HUES64 (cell line): ENCODE results near the gene PLEKHA6.

Experiments used
- H3K27ac ChIP-seq: 2 replicates; pipeline ENCODE4 v1.7.0; 2013; ENCODE audit warnings: low read depth, low read length, inconsistent platforms
- H3K27me3 ChIP-seq: 2 replicates; pipeline ENCODE4 v1.6.1; 2013; ENCODE audit warnings: mild to moderate bottlenecking, low read length; ENCODE audit not compliant: insufficient read depth
- H3K36me3 ChIP-seq: 2 replicates; pipeline ENCODE4 v1.6.1; 2013; ENCODE audit warnings: mild to moderate bottlenecking, low read length; ENCODE audit not compliant: insufficient read depth
- H3K4me1 ChIP-seq: 2 replicates; pipeline ENCODE4 v1.6.1; 2013; ENCODE audit warnings: mild to moderate bottlenecking, low read length, moderate library complexity; ENCODE audit not compliant: insufficient read depth
- H3K4me3 ChIP-seq: 2 replicates; pipeline ENCODE4 v1.5.1; 2013; ENCODE audit warnings: mild to moderate bottlenecking, low read length, moderate library complexity
- H3K9ac ChIP-seq: 2 replicates; pipeline ENCODE4 v1.6.1; 2013; ENCODE audit warnings: mild to moderate bottlenecking, low read depth, low read length
- H3K9me3 ChIP-seq: 2 replicates; pipeline ENCODE4 v1.6.1; 2013; ENCODE audit warnings: low read depth, low read length; ENCODE audit not compliant: insufficient read depth
- WGBS: fragments of 150-250, 120-280 bp; methylation state at CpG from one replicate; pipeline ENCODE4 v1.1.7; 2013; ENCODE audit warnings: missing lambda C conversion rate; 5-methylcytosine and 5-hydroxymethylcytosine counted together

PLEKHA6 gene

DNA sequence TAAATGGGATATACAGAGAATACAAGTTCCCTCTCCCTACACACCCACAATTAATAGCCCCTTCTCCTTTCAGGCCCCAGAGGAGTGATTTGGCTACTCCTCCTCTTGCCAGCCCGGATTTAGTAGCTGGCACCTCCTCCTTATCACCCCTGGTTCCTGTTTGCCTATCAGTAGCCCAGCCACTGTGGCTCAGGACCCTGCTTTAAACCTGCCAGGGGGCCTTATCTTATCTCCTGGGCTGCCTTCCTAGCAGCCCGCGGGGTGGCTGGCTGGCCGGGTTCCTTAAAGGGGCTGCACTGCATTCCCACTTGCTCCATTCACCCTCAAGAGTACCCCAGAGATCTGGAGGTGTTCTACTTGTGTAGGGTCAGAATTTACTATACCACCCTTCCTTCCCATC lies 70.4 kb downstream of the PLEKHA6 start:
- Histone ChIP-seq H3K27ac (no peak overlapping the region), H3K9ac (no peak overlapping the region), H3K4me3 (no peak overlapping the region), H3K36me3 (no peaks in the 10 kb centered on the region), H3K9me3 (no peaks in the 10 kb centered on the region), H3K4me1 (peaks cover 31% of the 10 kb centered on the region), H3K27me3 (no peaks in the 10 kb centered on the region)
- WGBS: 13% methylated on average over 4 of the region's 4 CpGs

DNA sequence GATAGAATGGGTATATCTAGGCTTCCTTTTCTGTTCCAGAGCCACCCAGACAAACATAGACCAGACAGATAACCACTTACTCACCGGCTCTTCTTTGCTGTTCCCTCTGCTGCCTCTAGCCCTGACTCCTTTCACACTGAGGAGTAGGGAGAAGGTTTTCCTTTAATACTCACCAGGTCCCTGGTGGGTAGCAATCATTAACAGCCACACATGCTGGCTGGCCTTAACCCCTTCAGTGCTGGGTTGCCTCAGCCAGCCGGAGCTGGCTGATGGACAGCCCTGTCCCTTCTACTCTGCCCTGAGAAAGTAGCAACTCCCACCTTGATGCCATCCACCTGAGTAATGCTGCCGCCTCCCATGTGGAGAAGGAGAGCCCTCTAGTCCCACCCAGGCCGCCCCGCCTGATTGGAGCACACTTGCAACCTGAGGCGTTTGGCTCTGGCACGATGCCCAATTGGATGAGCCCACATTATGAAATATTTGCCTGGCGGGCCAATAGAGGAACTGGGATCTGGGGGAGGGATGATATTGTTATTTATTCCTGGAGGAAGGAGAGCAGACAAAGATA lies 71.6 kb downstream of the PLEKHA6 start:
- WGBS: 77% methylated on average over 7 of the region's 8 CpGs
- H3K4me1 ChIP-seq: peaks cover 31% of the 10 kb centered on the region
- no peaks in the 10 kb centered on the region for H3K27me3 ChIP-seq
- H3K36me3 ChIP-seq: no peaks in the 10 kb centered on the region
- H3K4me3 ChIP-seq: peak overlapping the region; percentile 26; the same call in 1 of the 2 replicates
- no peaks in the 10 kb centered on the region for H3K9me3 ChIP-seq
- no peak overlapping the region; the same call in 1 of the 2 replicates for H3K27ac ChIP-seq
- H3K9ac ChIP-seq: no peak overlapping the region

DNA sequence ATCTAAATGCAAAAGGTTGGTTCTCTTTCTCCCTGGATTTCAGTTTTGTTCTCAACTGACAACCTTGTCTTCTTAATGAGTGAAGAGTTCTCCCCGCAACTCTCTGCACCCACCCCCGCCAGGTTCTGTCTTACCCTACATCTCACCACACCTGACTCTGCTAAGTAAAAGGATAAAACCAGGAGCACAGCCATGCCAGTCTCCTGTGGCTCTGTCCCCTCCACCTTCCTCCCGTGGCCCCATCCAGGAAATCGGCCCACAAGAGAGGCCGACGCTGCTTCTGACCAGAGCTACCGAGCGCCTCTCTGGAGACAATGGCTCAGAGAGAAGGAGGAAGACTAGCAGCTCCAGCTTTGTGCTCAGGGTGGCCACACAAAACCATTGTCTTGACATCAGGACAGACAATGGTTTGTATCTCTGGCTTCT lies 72.2 kb downstream of the PLEKHA6 start:
- no peaks in the 10 kb centered on the region for H3K36me3 ChIP-seq
- H3K27me3 ChIP-seq: no peaks in the 10 kb centered on the region
- H3K27ac ChIP-seq: no peak overlapping the region; the same call in 1 of the 2 replicates
- H3K4me1 ChIP-seq: peaks cover 31% of the 10 kb centered on the region
- no peaks in the 10 kb centered on the region for H3K9me3 ChIP-seq
- peak overlapping the region; percentile 26; the same call in 1 of the 2 replicates for H3K4me3 ChIP-seq
- WGBS: 46% methylated on average over 8 of the region's 8 CpGs
- no peak overlapping the region for H3K9ac ChIP-seq

DNA sequence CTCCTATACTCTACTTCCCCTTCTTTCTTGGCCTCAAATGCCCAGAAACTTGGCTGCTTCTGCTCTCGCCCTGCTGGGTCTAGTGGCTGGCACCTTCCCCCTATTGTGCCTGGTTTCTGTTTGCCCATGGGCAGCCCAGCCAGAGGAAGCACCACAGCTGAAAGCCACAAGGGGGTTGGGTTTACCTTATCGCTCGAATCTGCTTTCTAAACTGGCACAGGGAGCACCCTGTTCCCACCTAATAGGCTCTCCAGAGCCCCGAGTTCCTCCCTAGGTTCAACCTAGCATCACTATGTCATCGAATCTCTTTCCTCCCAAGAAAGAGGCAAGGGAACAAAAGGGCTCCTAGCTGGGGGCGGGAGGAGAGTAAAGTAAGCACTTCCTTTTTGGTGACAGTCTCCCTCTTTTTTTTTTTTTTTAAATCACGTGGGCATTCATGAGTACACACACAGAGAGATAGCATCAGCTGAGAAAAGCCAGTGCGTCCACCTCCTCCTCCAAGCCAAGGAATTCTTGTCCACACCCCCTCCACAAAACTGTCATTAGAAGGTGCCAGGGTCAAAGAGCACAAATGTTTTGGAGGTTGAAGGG lies 72.8 kb downstream of the PLEKHA6 start:
- H3K9ac ChIP-seq: no peak overlapping the region
- H3K9me3 ChIP-seq: no peaks in the 10 kb centered on the region
- no peaks in the 10 kb centered on the region for H3K27me3 ChIP-seq
- H3K4me3 ChIP-seq: no peak overlapping the region
- 55% methylated on average over 8 of the region's 8 CpGs for WGBS
- H3K36me3 ChIP-seq: no peaks in the 10 kb centered on the region
- peaks cover 31% of the 10 kb centered on the region for H3K4me1 ChIP-seq
- no peak overlapping the region for H3K27ac ChIP-seq

DNA sequence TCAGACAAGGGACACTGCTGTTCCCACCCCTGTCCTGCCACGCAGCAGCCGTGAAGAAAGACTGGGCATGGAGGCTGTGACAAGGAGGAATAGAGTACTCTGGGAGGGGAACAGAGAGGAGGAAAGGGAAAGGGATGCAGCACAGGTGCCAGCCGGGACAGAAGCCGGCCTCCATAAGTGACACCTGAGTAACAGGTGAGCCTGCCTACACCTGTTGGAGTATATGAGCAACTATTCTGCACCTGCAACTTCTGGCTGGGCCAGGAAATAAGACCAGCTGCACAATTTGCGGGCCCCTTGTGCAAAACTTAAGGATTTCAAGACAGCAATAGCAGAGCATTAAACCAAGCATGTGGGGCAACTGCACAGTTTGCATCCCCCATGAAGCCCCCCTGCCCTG lies 73.4 kb downstream of the PLEKHA6 start:
- 93% methylated on average over 5 of the region's 5 CpGs for WGBS
- H3K27me3 ChIP-seq: no peaks in the 10 kb centered on the region
- no peak overlapping the region for H3K4me3 ChIP-seq
- H3K27ac ChIP-seq: no peak overlapping the region
- peaks cover 31% of the 10 kb centered on the region for H3K4me1 ChIP-seq
- H3K36me3 ChIP-seq: no peaks in the 10 kb centered on the region
- no peaks in the 10 kb centered on the region for H3K9me3 ChIP-seq
- H3K9ac ChIP-seq: no peak overlapping the region

DNA sequence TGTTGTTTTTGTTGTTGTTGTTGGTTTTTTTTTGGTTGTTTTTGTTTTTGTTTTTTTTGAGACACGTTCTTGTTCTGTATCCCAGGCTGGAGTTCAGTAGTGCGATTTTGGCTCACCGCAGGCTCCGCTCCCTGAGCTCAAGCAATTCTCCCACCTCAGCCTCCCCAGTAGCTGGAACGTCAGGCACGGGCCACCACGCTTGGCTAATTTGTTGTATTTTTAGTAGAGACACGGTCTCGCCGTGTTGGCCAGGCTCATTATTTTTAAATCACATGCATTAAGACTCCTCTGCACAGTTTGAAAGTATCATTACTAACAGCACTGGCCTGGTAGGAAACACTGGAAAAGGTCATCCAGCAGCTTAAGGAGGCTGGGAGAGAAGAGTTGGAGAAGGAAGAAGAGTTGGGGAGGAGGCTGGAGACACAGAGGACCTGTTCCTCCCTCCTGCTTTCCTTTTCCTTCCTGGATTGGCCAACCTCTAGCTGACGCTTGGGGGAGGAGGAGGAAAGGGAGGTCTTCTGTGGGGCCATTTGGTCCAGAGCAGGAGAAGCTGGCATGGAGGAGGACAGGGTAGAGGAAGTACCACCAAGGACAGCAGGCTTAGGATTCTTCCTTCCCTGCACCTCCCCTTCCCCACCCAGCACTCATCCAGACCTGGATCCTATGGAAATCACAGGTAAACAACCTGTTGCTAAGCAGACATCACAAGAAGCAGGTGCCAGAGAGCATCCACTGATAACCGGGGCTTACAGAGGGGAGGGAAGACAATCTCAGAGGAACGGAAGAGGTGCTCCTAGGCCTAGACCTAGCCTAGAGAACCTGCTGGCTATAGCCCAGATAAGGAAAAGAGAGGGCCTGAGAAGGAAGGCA lies 74.1 kb downstream of the PLEKHA6 start:
- WGBS: 89% methylated on average over 13 of the region's 13 CpGs
- Histone ChIP-seq H3K4me1 (peaks cover 31% of the 10 kb centered on the region), H3K9ac (no peak overlapping the region), H3K4me3 (no peak overlapping the region), H3K9me3 (no peaks in the 10 kb centered on the region), H3K27ac (no peak overlapping the region), H3K27me3 (no peaks in the 10 kb centered on the region), H3K36me3 (no peaks in the 10 kb centered on the region)

DNA sequence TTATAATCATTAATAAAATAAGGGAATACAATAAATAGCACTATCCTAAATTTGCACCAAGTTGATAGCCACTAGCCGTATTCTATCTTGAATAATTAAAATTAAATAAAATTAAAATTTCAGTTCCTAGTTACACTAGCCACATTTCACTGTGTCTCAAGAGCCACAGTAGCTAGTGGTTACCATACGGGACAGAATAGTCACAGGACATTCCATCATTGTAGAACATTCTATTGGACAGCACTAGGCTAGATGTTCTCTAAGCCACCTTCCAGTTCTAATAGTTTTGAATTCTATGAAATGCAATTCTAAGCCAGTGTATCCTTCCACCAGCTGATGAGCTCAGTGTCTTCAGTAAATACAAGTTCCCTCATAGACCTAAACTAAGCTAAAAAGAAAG lies 74.8 kb downstream of the PLEKHA6 start:
- H3K4me1 ChIP-seq: peaks cover 31% of the 10 kb centered on the region
- H3K9ac ChIP-seq: no peak overlapping the region
- 91% methylated on average over 1 of the region's 2 CpGs for WGBS
- H3K4me3 ChIP-seq: no peak overlapping the region
- H3K36me3 ChIP-seq: no peaks in the 10 kb centered on the region
- no peaks in the 10 kb centered on the region for H3K9me3 ChIP-seq
- H3K27ac ChIP-seq: no peak overlapping the region
- no peaks in the 10 kb centered on the region for H3K27me3 ChIP-seq

DNA sequence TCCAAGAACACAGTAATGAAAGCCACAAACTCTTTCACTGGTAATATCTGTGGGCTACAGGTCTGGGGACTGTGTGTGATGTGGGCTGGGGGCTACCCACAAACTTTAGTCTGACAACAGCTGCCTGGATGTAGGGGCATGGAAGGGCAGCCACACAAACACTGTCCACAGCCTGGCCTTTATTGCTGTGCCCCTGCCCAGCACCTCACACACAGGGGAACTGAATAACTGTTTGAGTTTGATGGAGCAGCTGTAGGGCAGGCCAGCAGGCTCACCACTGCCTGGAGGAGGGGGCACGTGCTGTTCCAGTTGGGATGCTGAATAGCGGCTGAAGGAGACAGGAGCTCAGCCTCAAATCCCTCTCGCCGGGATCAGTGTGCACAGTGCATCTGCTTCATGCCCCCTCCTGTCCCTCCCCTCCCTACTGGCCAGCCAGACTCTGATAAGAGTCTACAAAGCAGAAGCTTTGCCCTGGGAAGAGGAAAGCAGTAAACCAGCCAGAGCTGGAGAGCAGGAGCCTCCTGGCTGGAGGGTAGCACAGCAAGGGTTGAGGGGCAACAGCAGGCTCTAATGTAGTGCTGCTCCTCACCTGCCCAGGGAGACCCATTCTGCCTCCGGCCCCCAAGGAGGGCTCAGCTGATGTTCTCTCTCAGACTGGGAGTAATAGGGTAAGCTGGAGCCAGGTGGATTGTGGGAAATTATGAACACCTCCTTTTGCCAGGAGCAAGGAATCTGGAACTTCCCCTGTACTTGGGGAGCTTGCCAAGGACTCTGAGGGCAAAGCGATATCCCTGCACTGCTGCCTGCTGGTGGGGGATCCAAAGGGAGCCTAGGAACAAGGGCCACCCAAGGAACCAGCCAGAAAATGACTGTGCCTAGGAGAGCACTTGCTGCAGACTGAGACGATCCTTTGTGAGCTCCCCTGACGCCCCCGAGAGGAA lies 75.7 kb downstream of the PLEKHA6 start:
- no peaks in the 10 kb centered on the region for H3K36me3 ChIP-seq
- H3K27ac ChIP-seq: no peak overlapping the region
- H3K9ac ChIP-seq: no peak overlapping the region
- 84% methylated on average over 9 of the region's 9 CpGs for WGBS
- no peak overlapping the region for H3K4me3 ChIP-seq
- H3K4me1 ChIP-seq: peaks cover 31% of the 10 kb centered on the region
- H3K9me3 ChIP-seq: no peaks in the 10 kb centered on the region
- no peaks in the 10 kb centered on the region for H3K27me3 ChIP-seq

DNA sequence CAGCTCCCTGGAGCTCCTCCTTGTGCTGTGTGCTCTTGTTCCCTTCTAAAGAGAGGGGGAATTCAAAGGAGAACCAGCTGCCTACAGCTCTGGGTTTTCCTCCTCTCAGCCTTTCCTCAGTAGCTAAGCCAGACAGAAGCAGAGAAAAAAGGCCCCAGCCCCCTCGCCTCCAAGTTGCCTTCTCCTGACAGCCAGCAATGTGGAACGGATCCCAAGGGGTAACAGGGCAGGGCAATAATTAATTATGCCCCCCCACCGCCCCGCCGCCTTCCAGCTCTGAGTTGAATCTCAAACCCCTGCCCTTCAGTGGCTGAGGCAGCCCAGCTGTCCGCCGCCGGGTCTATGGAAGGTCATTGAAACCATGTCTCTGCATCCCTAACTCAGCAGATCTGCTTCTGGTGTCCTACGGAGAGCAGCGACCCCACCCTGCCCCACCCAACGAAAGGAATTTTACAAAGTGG lies 76.9 kb downstream of the PLEKHA6 start:
- 88% methylated on average over 9 of the region's 11 CpGs for WGBS
- H3K27ac ChIP-seq: no peak overlapping the region
- no peak overlapping the region for H3K4me3 ChIP-seq
- H3K4me1 ChIP-seq: peaks cover 20% of the 10 kb centered on the region
- no peaks in the 10 kb centered on the region for H3K9me3 ChIP-seq
- H3K9ac ChIP-seq: no peak overlapping the region
- H3K36me3 ChIP-seq: no peaks in the 10 kb centered on the region
- no peaks in the 10 kb centered on the region for H3K27me3 ChIP-seq

DNA sequence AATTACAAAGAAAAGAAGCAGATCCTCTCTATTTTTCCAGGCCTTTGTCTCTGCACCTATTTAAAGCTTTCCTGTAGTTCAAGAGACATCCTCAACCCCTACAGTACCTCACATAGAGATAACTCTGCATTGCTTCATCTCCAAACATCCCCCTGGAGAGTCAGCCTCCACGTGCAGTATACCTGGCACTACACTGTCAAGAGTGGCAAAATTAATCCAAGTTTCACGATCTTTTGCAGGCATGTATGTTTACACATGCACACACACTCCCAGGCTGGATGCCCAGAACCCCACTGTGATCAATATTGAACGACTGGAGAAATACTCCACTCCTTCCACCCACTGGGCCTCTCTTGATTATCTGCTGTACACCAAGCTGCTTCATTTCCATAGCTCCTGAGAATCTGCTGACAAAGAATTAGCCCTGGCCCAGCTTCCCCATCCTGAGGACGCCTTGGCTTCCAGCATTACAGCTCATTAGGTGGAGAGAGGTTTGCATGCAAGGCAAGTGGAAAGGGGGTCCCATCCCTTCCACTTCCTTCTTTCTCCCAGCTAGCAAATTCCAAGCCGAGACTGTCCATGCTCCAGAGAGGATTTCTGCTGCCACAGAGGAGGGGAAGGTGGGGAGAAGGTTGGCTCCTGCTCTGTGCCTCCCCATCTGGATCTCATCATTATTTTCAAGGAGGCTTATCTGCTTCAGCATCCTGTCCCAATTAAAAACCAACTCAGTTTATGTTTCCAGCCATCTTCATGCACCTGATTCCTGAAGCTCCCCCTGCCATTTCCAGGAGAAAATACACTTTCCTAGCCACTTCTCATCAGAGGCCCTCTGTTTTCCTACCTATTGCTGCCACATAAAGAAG lies 79.4 kb downstream of the PLEKHA6 start:
- no peaks in the 10 kb centered on the region for H3K36me3 ChIP-seq
- WGBS: 83% methylated on average over 4 of the region's 5 CpGs
- no peak overlapping the region for H3K4me3 ChIP-seq
- H3K9ac ChIP-seq: no peak overlapping the region
- no peaks in the 10 kb centered on the region for H3K9me3 ChIP-seq
- no peaks in the 10 kb centered on the region for H3K27me3 ChIP-seq
- H3K4me1 ChIP-seq: peaks cover 7% of the 10 kb centered on the region
- no peak overlapping the region for H3K27ac ChIP-seq
